ENCODE data around the gene ASTN1.

The ASTN1 gene

DNA sequence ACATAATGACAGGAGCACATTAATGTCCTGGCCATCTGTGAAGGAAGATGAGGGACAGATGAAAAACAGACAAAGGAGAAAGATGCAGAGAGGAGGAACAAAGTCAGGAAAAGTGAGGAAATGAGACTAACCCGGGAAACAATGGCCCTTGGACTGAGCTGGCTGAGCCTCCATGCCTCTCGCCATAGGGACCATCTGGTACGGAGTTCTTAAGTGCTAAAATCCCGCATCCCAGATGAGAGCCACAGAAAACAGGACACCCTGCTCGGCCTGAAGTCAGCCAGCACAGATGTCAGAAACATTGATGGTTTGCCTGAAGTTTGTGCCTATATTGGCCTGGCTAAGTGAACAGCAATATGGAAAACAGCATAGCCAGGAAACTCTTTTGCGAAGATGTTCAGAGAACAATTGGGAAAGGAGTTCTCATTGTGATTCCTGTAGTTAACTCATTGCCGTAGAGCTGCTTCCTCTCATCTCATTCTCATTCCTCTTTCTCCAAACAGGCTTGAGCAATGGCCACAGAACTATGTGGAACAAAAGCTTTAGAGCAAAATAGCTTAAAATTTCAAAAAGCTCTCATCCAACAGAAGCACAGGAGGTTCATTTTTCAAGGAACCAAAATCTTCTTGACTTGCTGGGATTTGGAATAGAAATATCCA lies 96.6 kb downstream of the ASTN1 start:
- no peaks in the 10 kb centered on the region for H3K9me3 ChIP-seq (ENCODE audit: insufficient read depth, low read depth, low read length)
- no peaks in the 10 kb centered on the region for H3K27me3 ChIP-seq (ENCODE audit: insufficient read depth, low read length, poor library complexity, severe bottlenecking)
- H4K20me1 ChIP-seq (ENCODE audit: insufficient read depth, low read length, poor library complexity, severe bottlenecking) = no peaks in the 10 kb centered on the region
- no peak overlapping the region for H2AFZ ChIP-seq (ENCODE audit: low read length)
- no peaks in the 10 kb centered on the region for H3F3A ChIP-seq (ENCODE audit: low read depth)
- no peaks in the 10 kb centered on the region for H3K4me1 ChIP-seq (ENCODE audit: insufficient read depth, low read length, poor library complexity, severe bottlenecking)
- H3K4me3 ChIP-seq (ENCODE audit: low read length, poor library complexity, severe bottlenecking) = no peak overlapping the region
- TF ChIP-seq, protein P1, sequence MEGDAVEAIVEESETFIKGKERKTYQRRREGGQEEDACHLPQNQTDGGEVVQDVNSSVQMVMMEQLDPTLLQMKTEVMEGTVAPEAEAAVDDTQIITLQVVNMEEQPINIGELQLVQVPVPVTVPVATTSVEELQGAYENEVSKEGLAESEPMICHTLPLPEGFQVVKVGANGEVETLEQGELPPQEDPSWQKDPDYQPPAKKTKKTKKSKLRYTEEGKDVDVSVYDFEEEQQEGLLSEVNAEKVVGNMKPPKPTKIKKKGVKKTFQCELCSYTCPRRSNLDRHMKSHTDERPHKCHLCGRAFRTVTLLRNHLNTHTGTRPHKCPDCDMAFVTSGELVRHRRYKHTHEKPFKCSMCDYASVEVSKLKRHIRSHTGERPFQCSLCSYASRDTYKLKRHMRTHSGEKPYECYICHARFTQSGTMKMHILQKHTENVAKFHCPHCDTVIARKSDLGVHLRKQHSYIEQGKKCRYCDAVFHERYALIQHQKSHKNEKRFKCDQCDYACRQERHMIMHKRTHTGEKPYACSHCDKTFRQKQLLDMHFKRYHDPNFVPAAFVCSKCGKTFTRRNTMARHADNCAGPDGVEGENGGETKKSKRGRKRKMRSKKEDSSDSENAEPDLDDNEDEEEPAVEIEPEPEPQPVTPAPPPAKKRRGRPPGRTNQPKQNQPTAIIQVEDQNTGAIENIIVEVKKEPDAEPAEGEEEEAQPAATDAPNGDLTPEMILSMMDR (conservative IDR thresholded peaks at IDR 0.05; ENCODE audit: low read length) = no peak
- no peak for TF ChIP-seq EZH2phosphoT487 (IDR thresholded peaks at IDR 0.05; ENCODE audit: borderline replicate concordance)
- no peaks in the 10 kb centered on the region for H3K36me3 ChIP-seq (ENCODE audit: insufficient read depth, low read length)
- no peak overlapping the region for H3K9ac ChIP-seq (ENCODE audit: low read depth, low read length, poor library complexity, severe bottlenecking)
- H3K79me2 ChIP-seq (ENCODE audit: insufficient read depth, low read length) = no peaks in the 10 kb centered on the region
- H3K9me2 ChIP-seq (replicated peaks; ENCODE audit: low read depth, low read length) = no peaks in the 10 kb centered on the region
- H3K4me2 ChIP-seq (ENCODE audit: low read depth, low read length, poor library complexity, severe bottlenecking) = no peak overlapping the region

DNA sequence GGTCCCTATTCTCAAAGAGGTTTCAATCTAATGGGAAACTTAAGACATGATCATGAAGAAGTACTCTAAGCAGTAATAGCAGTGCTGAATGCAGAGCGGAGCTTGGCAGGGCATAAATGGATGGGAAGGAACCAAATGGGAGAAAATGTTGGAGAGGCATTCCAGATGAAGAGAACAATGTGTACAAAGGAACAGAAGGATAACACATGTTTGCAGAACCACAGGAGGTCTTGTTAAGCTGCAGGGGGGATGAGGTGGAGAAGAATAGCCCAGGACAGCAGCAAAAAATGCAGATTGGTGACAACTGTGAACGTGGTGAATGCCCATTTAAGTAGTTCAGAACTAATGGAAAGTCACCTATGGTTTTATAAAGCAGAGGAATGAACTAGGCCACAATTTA lies 99.1 kb downstream of the ASTN1 start:
- H3K9ac ChIP-seq (ENCODE audit: low read depth, low read length, poor library complexity, severe bottlenecking) = no peak overlapping the region
- no peak overlapping the region for H3K4me3 ChIP-seq (ENCODE audit: low read length, poor library complexity, severe bottlenecking)
- H3K79me2 ChIP-seq (ENCODE audit: insufficient read depth, low read length) = no peaks in the 10 kb centered on the region
- no peaks in the 10 kb centered on the region for H3F3A ChIP-seq (ENCODE audit: low read depth)
- no peaks in the 10 kb centered on the region for H3K9me2 ChIP-seq (replicated peaks; ENCODE audit: low read depth, low read length)
- H3K27me3 ChIP-seq (ENCODE audit: insufficient read depth, low read length, poor library complexity, severe bottlenecking) = no peaks in the 10 kb centered on the region
- H3K4me1 ChIP-seq (ENCODE audit: insufficient read depth, low read length, poor library complexity, severe bottlenecking) = no peaks in the 10 kb centered on the region
- H2AFZ ChIP-seq (ENCODE audit: low read length) = no peak overlapping the region
- H3K4me2 ChIP-seq (ENCODE audit: low read depth, low read length, poor library complexity, severe bottlenecking) = no peak overlapping the region
- H3K9me3 ChIP-seq (ENCODE audit: insufficient read depth, low read depth, low read length) = no peaks in the 10 kb centered on the region
- no peaks in the 10 kb centered on the region for H3K36me3 ChIP-seq (ENCODE audit: insufficient read depth, low read length)
- no peaks in the 10 kb centered on the region for H4K20me1 ChIP-seq (ENCODE audit: insufficient read depth, low read length, poor library complexity, severe bottlenecking)
- TF ChIP-seq EZH2phosphoT487 (IDR thresholded peaks at IDR 0.05; ENCODE audit: borderline replicate concordance) = no peak
- TF ChIP-seq, protein P1 (conservative IDR thresholded peaks at IDR 0.05; ENCODE audit: low read length) = no peak

DNA sequence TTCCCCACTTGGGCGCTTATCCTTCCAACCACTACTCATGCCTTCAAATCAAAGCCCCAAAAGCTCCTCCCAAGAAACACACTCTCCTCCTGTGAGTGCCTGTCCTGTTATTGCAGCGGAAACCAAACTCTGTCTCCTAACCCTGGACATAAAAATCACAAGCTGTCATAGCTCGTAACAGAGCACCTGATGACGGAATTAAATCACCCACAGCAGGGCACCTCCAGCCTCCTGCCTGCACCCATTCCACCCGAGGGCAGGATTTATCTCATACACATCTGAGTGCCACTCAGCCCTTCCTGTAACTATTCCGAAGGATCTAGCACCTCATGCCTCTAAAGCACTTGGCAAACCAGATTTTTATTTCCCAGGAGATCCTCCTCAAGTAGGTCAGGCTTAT lies 100.9 kb downstream of the ASTN1 start:
- H3K9me2 ChIP-seq (replicated peaks; ENCODE audit: low read depth, low read length) = no peaks in the 10 kb centered on the region
- H3K4me1 ChIP-seq (ENCODE audit: insufficient read depth, low read length, poor library complexity, severe bottlenecking) = no peaks in the 10 kb centered on the region
- H3K4me2 ChIP-seq (ENCODE audit: low read depth, low read length, poor library complexity, severe bottlenecking) = no peak overlapping the region
- H3K36me3 ChIP-seq (ENCODE audit: insufficient read depth, low read length) = no peaks in the 10 kb centered on the region
- no peaks in the 10 kb centered on the region for H4K20me1 ChIP-seq (ENCODE audit: insufficient read depth, low read length, poor library complexity, severe bottlenecking)
- no peaks in the 10 kb centered on the region for H3K9me3 ChIP-seq (ENCODE audit: insufficient read depth, low read depth, low read length)
- TF ChIP-seq, protein P1 (conservative IDR thresholded peaks at IDR 0.05; ENCODE audit: low read length) = no peak
- no peak for TF ChIP-seq EZH2phosphoT487 (IDR thresholded peaks at IDR 0.05; ENCODE audit: borderline replicate concordance)
- no peaks in the 10 kb centered on the region for H3K79me2 ChIP-seq (ENCODE audit: insufficient read depth, low read length)
- H3K27me3 ChIP-seq (ENCODE audit: insufficient read depth, low read length, poor library complexity, severe bottlenecking) = no peaks in the 10 kb centered on the region
- H3F3A ChIP-seq (ENCODE audit: low read depth) = no peaks in the 10 kb centered on the region
- no peak overlapping the region for H3K9ac ChIP-seq (ENCODE audit: low read depth, low read length, poor library complexity, severe bottlenecking)
- no peak overlapping the region for H3K4me3 ChIP-seq (ENCODE audit: low read length, poor library complexity, severe bottlenecking)
- no peak overlapping the region for H2AFZ ChIP-seq (ENCODE audit: low read length)

Data from Loucy (cell line).